Adipocyte (in vitro differentiated cells): ENCODE data around the gene ABHD17C.

Source experiments
- DNase-seq: peaks from one replicate; pipeline ENCODE4 v3.0.0-alpha.2; 2015; ENCODE audit warnings: low read depth
- H3K27me3 ChIP-seq: replicated peaks from 2 replicates; pipeline ENCODE4 v1.7.0; 2013; ENCODE audit warnings: mild to moderate bottlenecking, low read length, moderate library complexity; ENCODE audit not compliant: control insufficient read depth, insufficient read depth
- H3K36me3 ChIP-seq: 2 replicates; pipeline ENCODE4 v1.7.0; 2013; ENCODE audit warnings: low read length, mild to moderate bottlenecking, moderate library complexity; ENCODE audit not compliant: control insufficient read depth, insufficient read depth, severe bottlenecking
- H3K4me1 ChIP-seq: 2 replicates; pipeline ENCODE4 v1.7.0; 2013; ENCODE audit warnings: mild to moderate bottlenecking, low read length, moderate library complexity; ENCODE audit not compliant: control insufficient read depth, insufficient read depth
- H3K4me3 ChIP-seq: 2 replicates; pipeline ENCODE4 v1.7.0; 2013; ENCODE audit warnings: mild to moderate bottlenecking, low read length, moderate library complexity
- H3K9ac ChIP-seq: 2 replicates; pipeline ENCODE4 v1.7.0; 2013; ENCODE audit warnings: mild to moderate bottlenecking, low read length, moderate library complexity
- H3K9me3 ChIP-seq: 2 replicates; pipeline ENCODE4 v1.7.0; 2013; ENCODE audit warnings: mild to moderate bottlenecking, low read length, moderate library complexity; ENCODE audit not compliant: control insufficient read depth

The ABHD17C gene

DNA sequence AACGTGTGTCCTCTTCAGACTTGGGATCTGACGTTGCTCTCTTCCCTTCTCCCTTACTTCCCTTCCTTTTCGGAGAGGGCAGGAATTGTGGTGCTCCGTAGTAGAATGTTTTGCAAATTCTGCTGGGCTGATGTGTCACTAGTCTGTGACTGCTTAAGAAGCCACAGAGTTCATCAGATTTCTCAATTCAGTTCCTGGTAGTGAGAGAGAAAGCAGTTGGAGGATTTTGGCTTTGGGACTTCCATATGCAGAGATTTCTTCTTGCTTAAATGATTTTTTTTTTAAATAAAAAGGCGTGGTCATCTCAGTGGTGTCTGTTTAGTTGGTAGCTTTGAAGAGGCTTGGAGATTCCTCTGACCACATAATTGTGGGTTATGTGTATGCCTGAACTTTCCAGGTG lies 94.2 kb downstream of the ABHD17C start:
- H3K4me1 ChIP-seq, result peaks cover 16% of the 10 kb centered on the region
- DNase-seq, result peak; percentile 73
- H3K9me3 ChIP-seq, result no peaks in the 10 kb centered on the region
- H3K9ac ChIP-seq, result peak overlapping the region; percentile 27
- peaks cover 57% of the 10 kb centered on the region for H3K36me3 ChIP-seq
- H3K4me3 ChIP-seq, result peak overlapping the region; percentile 37
- H3K27me3 ChIP-seq, result no peaks in the 10 kb centered on the region

GRCh38 chr15:80789796-80790195 lies 94.7 kb downstream of the ABHD17C start:
- DNase-seq, result no peak
- Histone ChIP-seq H3K36me3 (peaks cover 59% of the 10 kb centered on the region), H3K4me1 (peaks cover 16% of the 10 kb centered on the region), H3K9me3 (no peaks in the 10 kb centered on the region), H3K4me3 (no peak overlapping the region), H3K27me3 (no peaks in the 10 kb centered on the region), H3K9ac (peak overlapping the region; percentile 27)

DNA sequence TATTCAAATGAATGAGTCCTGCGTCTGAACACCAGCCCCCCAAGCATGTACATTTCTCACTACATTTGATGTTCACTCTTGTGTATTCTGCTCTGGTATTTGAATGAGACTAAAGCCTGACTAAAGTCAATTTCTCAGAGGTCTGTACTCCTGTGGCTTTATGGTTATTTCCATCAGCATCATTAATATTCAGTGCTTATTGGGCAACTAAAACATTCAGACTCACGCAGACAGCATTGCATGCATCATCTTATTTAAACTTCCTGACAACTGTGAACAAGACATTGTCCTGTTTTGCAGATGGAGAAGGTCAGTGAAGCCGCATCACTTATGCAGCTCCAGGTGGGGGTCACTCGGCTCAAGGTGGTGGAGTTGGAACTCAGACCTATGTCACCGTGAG lies 95.1 kb downstream of the ABHD17C start:
- peaks cover 64% of the 10 kb centered on the region for H3K36me3 ChIP-seq
- H3K27me3 ChIP-seq, result no peaks in the 10 kb centered on the region
- H3K4me3 ChIP-seq, result no peak overlapping the region
- no peak for DNase-seq
- no peaks in the 10 kb centered on the region for H3K9me3 ChIP-seq
- no peak overlapping the region for H3K9ac ChIP-seq
- H3K4me1 ChIP-seq, result peaks cover 16% of the 10 kb centered on the region

GRCh38 chr15:80791004-80791403 lies 95.9 kb downstream of the ABHD17C start:
- Histone ChIP-seq H3K9ac (no peak overlapping the region), H3K27me3 (no peaks in the 10 kb centered on the region), H3K9me3 (no peaks in the 10 kb centered on the region), H3K36me3 (peaks cover 64% of the 10 kb centered on the region), H3K4me3 (no peak overlapping the region), H3K4me1 (peaks cover 16% of the 10 kb centered on the region)
- no peak for DNase-seq

GRCh38 chr15:80796407-80796806 lies 101.3 kb downstream of the ABHD17C start:
- DNase-seq, result no peak
- H3K9ac ChIP-seq, result no peak overlapping the region
- no peaks in the 10 kb centered on the region for H3K27me3 ChIP-seq
- H3K4me1 ChIP-seq, result no peaks in the 10 kb centered on the region
- no peaks in the 10 kb centered on the region for H3K9me3 ChIP-seq
- H3K36me3 ChIP-seq, result peaks cover 86% of the 10 kb centered on the region
- no peak overlapping the region for H3K4me3 ChIP-seq

- DNase-seq, result no peak
- Histone ChIP-seq H3K9ac (no peak overlapping the region), H3K36me3 (peaks cover 85% of the 10 kb centered on the region), H3K4me3 (no peak overlapping the region), H3K27me3 (no peaks in the 10 kb centered on the region), H3K4me1 (no peaks in the 10 kb centered on the region), H3K9me3 (no peaks in the 10 kb centered on the region)
Observed at GRCh38 chr15:80798911-80799310, 103.8 kb downstream of the ABHD17C start.

GRCh38 chr15:80800067-80800466 lies 105.0 kb downstream of the ABHD17C start:
- Histone ChIP-seq H3K9ac (no peak overlapping the region), H3K4me3 (no peak overlapping the region), H3K9me3 (no peaks in the 10 kb centered on the region), H3K36me3 (peaks cover 83% of the 10 kb centered on the region), H3K27me3 (no peaks in the 10 kb centered on the region), H3K4me1 (no peaks in the 10 kb centered on the region)
- no peak for DNase-seq

DNA sequence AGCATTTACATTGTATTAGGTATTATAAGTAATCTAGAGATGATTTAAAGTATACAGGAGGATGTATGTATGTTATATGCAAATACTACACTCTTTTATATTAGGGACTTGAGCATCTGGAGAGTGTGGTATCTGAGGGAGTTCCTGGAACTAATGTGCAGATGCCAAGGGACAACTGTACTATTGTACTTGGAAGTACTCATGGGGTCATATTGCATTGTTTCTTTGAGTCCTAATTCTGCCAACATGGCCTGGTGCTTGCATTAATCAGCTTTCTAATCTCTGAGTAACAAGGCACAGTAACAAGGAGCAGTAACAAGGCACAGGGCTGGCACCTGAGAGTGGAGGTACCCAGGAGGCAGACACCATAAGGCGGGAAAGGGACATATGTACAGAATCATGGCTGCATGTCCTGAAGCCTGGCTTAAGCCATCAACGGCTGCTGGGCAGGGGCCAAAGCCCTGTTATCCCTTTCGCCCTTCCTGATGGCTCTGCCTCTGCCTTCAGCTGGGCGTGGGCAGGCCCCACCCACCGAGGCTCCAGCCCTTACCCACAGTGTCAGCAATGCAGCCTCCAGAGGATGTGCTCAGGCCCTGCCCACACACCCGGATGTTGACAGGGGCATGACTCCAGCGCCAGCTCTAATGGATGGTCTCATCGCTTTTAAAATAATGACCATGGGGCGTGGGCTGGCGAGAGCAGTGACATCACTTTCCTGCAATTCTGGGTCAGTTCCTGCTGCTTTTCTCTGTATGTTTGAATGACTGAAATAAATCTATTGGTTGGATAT lies 107.0 kb downstream of the ABHD17C start:
- Histone ChIP-seq H3K36me3 (peaks cover 80% of the 10 kb centered on the region), H3K9me3 (no peaks in the 10 kb centered on the region), H3K4me3 (no peak overlapping the region), H3K27me3 (no peaks in the 10 kb centered on the region), H3K9ac (no peak overlapping the region), H3K4me1 (no peaks in the 10 kb centered on the region)
- DNase-seq, result no peak

GRCh38 chr15:80803580-80804525 lies 108.7 kb downstream of the ABHD17C start:
- no peak for DNase-seq

GRCh38 chr15:80804970-80805495 lies 109.9 kb downstream of the ABHD17C start:
- H3K9me3 ChIP-seq, result no peaks in the 10 kb centered on the region
- H3K4me3 ChIP-seq, result no peak overlapping the region
- no peak for DNase-seq
- no peaks in the 10 kb centered on the region for H3K27me3 ChIP-seq
- H3K4me1 ChIP-seq, result no peaks in the 10 kb centered on the region
- peaks cover 72% of the 10 kb centered on the region for H3K36me3 ChIP-seq
- no peak overlapping the region for H3K9ac ChIP-seq

More at GRCh38 chr15:80803580-80804525, 108.7 kb downstream of the ABHD17C start:
- Histone ChIP-seq H3K4me1 (no peaks in the 10 kb centered on the region), H3K9me3 (no peaks in the 10 kb centered on the region), H3K27me3 (no peaks in the 10 kb centered on the region), H3K4me3 (no peak overlapping the region), H3K9ac (no peak overlapping the region), H3K36me3 (peaks cover 79% of the 10 kb centered on the region)
